ENCODE data around the gene ERLIN1.

- TF ChIP-seq CTCF (IDR thresholded peaks at IDR 0.05): no peak
- no peak for TF ChIP-seq EMX1 (CRISPR knock-in tag; IDR thresholded peaks at IDR 0.05)
- no peak for TF ChIP-seq ATF1 (CRISPR knock-in tag; IDR thresholded peaks at IDR 0.05)
- TF ChIP-seq ESRRA (CRISPR knock-in tag; IDR thresholded peaks at IDR 0.05; ENCODE audit: borderline replicate concordance): no peak
These were observed 37.2 kb downstream of the ERLIN1 start for GRCh38 chr10:100148353-100149211.

Measured in WTC11 (cell line).